Endothelial cell of umbilical vein (primary cell): ENCODE data around the gene ORM2. TPM values are rescaled to one million over a fixed set of nuclear protein-coding genes. Genes with fewer than 3 reads are reported as not detected.

Source experiments
- BruUV-seq: library from RNA; stranded (reverse); fragments of 400-500 nt; replicated peaks from 2 replicates; lab custom pipeline; 2021; lab: Mats Ljungman, UMichigan
- CTCF ChIA-PET: fragments of 300-600, 350-600 bp; sonication (Branson Sonifier 250); formaldehyde crosslinking; loops from one replicate; lab custom pipeline; 2021; ENCODE audit warnings: antibody characterized with exemption, inconsistent platforms; lab: Charles Lee
- POLR2A ChIA-PET: fragments of 300-600, 350-600 bp; sonication (Branson Sonifier 250); formaldehyde crosslinking; loops from one replicate; lab custom pipeline; 2021; ENCODE audit warnings: antibody characterized with exemption, inconsistent platforms; lab: Charles Lee
- DNase-seq: peaks from one replicate; pipeline ENCODE4 v3.0.0-alpha.2; 2011; ENCODE audit warnings: low read depth, low spot score
- FAIRE-seq: peaks from 2 replicates; lab custom pipeline; 2011; peaks lifted over from hg19 to GRCh38; lab: Jason Lieb, UNC
- H2AFZ ChIP-seq: 2 replicates; pipeline ENCODE4 v1.6.0; 2012; ENCODE audit warnings: low read depth, low read length, control low read depth, inconsistent platforms
- H3K27ac ChIP-seq: 2 replicates; pipeline ENCODE4 v1.5.1; 2011; ENCODE audit warnings: low read depth, mild to moderate bottlenecking, control low read depth, low read length, moderate library complexity; ENCODE audit not compliant: insufficient read depth
- H3K27me3 ChIP-seq, 2 experiments: 2 replicates each; pipeline versions ENCODE4 v1.6.0 to v1.6.1; 2011; ENCODE audit warnings: low read length in 2 of 2, mixed read lengths in 1 of 2; ENCODE audit not compliant: control insufficient read depth in 2 of 2, insufficient read depth in 2 of 2
- H3K36me3 ChIP-seq, 2 experiments: 2 replicates in 1 of 2; 3 replicates in 1 of 2; pipeline ENCODE4 v1.5.1; 2011; ENCODE audit warnings: low read length in 2 of 2, mild to moderate bottlenecking in 1 of 2, moderate library complexity in 1 of 2; ENCODE audit not compliant: control insufficient read depth in 2 of 2, insufficient read depth in 2 of 2; ENCODE audit errors: extremely low read depth in 1 of 2
- H3K4me1 ChIP-seq: 3 replicates; pipeline ENCODE4 v1.5.1; 2011; ENCODE audit warnings: mild to moderate bottlenecking, low read length; ENCODE audit not compliant: control insufficient read depth, insufficient read depth; ENCODE audit errors: extremely low read depth
- H3K4me2 ChIP-seq: 2 replicates; pipeline ENCODE4 v1.6.1; 2011; ENCODE audit warnings: low read length, control low read depth, mixed read lengths; ENCODE audit not compliant: insufficient read depth
- H3K4me3 ChIP-seq, 3 experiments: fragments of 200-600 bp in 1 of 3; sonication (generic), shearing (Covaris generic) in 1 of 3; replicated peaks in 1 of 3; 2 replicates each; pipeline ENCODE4 v1.5.1; 2011 to 2016; ENCODE audit warnings: control low read depth in 3 of 3, low read length in 3 of 3, mild to moderate bottlenecking in 2 of 3, inconsistent platforms in 1 of 3, low read depth in 1 of 3, moderate library complexity in 1 of 3; ENCODE audit not compliant: insufficient read depth in 1 of 3
- H3K79me2 ChIP-seq: 2 replicates; pipeline ENCODE4 v1.6.0; 2012; ENCODE audit warnings: low read length, inconsistent platforms; ENCODE audit not compliant: control insufficient read depth, insufficient read depth
- H3K9ac ChIP-seq: replicated peaks from 2 replicates; pipeline ENCODE3; 2011; ENCODE audit warnings: low read length, control low read depth; ENCODE audit not compliant: insufficient read depth; ENCODE audit errors: extremely low read depth
- H3K9me1 ChIP-seq: replicated peaks from 3 replicates; pipeline ENCODE4 v1.6.0; 2011; ENCODE audit warnings: mild to moderate bottlenecking, low read length; ENCODE audit not compliant: control insufficient read depth, insufficient read depth; ENCODE audit errors: extremely low read depth
- H3K9me3 ChIP-seq: replicated peaks from 2 replicates; pipeline ENCODE4 v1.5.1; 2012; ENCODE audit warnings: low read length, inconsistent platforms; ENCODE audit not compliant: control insufficient read depth, insufficient read depth
- H4K20me1 ChIP-seq: replicated peaks from 2 replicates; pipeline ENCODE3; 2011; ENCODE audit warnings: mild to moderate bottlenecking, low read length; ENCODE audit not compliant: control insufficient read depth, insufficient read depth; ENCODE audit errors: extremely low read depth
- EZH2 ChIP-seq: IDR thresholded peaks from 2 replicates; pipeline ENCODE4 v1.6.1; 2012; ENCODE audit warnings: borderline replicate concordance, low read depth, mild to moderate bottlenecking, moderate library complexity, low read length, inconsistent platforms; ENCODE audit not compliant: severe bottlenecking
- FOS ChIP-seq: IDR thresholded peaks from 2 replicates; pipeline ENCODE4 v1.6.1; 2011; ENCODE audit warnings: mild to moderate bottlenecking, low read length, moderate library complexity, borderline replicate concordance; ENCODE audit not compliant: insufficient read depth
- GATA2 ChIP-seq: IDR thresholded peaks from 2 replicates; pipeline ENCODE4 v1.7.0; 2011; ENCODE audit warnings: low read depth, mild to moderate bottlenecking, moderate library complexity, mixed read lengths, low read length; ENCODE audit not compliant: insufficient read length, insufficient read depth
- JUN ChIP-seq: IDR thresholded peaks from 2 replicates; pipeline ENCODE4 v1.6.1; 2011; ENCODE audit warnings: borderline replicate concordance, low read depth; ENCODE audit not compliant: insufficient read length, insufficient read depth
- MYC ChIP-seq: IDR thresholded peaks from one replicate; pipeline ENCODE4 v1.6.1; 2011; ENCODE audit warnings: mild to moderate bottlenecking, low read depth, low read length
- POLR2A ChIP-seq: IDR thresholded peaks from 2 replicates; pipeline ENCODE4 v1.6.1; 2012; ENCODE audit warnings: low read depth, mild to moderate bottlenecking, control low read depth, low read length
- POLR2AphosphoS5 ChIP-seq: IDR thresholded peaks from 2 replicates; pipeline ENCODE4 v1.6.1; 2012; ENCODE audit warnings: low read depth, mild to moderate bottlenecking, control low read depth, low read length, moderate library complexity; ENCODE audit not compliant: insufficient read depth
- dilution Hi-C: fragments of 300-500 bp; cut with MboI; formaldehyde crosslinking; loops from one replicate; pipeline ENCODE4 v1.15.0; 2019; ENCODE audit warnings: low sequenced_read_pairs; ENCODE audit not compliant: extremely low pct_ligation_motif_present
- intact Hi-C: fragments of 100-400 bp; cut with micrococcal nuclease; formaldehyde crosslinking; loops from one replicate; pipeline ENCODE4 v1.10.0; 2022
- polyA plus RNA-seq, 4 experiments: library from polyadenylated mRNA; depleted of rRNA in 3 of 4; stranded (reverse) in 3 of 4; unstranded in 1 of 4; fragments of >200 nt; gene quantifications; 2 replicates each; pipeline versions ENCODE4 v1.2.1 to v1.2.3, GENCODE V29; 2011 to 2012; ENCODE audit warnings: missing spikeins in 1 of 4
- total RNA-seq: library from RNA; stranded (reverse); gene quantifications from 2 replicates; pipeline ENCODE4 v1.2.3, GENCODE V29; 2021
- TF ChIP-seq, protein P1 (sequence below): IDR thresholded peaks from 2 replicates; pipeline ENCODE4 v1.6.1; 2011; ENCODE audit not compliant: insufficient read depth, insufficient read length
- TF ChIP-seq, protein P2 (sequence below), 2 donors: IDR thresholded peaks; 1 replicate in 1 of 2; 2 replicates in 1 of 2; pipeline ENCODE4 v1.5.1; 2011; ENCODE audit warnings: low read length in 2 of 2, mild to moderate bottlenecking in 2 of 2, moderate library complexity in 2 of 2, control low read depth in 1 of 2, inconsistent platforms in 1 of 2, low read depth in 1 of 2; ENCODE audit not compliant: insufficient read depth in 1 of 2; ENCODE audit errors: extremely low read depth in 1 of 2

The ORM2 gene
- total and polyA plus RNA-seq, 2 donors (not counting 3 experiments of a cell fraction or from before 2014, with no cell fraction given) = not detected

DNA sequence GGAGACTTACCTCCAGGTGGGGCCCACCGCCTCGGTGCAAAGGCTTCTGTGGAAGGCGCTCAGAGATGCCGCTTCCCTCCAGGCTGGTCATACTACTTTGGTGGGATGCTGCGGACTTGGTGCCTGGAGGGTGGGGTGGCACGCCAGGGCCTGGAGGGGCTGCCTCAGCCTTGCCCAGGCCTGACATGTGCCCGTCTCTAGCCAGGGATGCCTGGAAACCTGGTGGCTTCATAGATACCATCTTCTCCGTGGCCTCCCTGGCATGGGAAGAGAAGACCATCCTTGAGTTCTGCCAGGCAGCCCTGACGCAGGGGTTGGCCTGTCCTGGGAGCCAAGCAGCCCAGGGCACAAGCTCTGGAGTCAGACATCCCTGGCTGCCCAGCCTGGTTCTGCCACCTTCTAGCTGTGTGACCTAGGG is 28.3 kb downstream of the ORM2 start:
- no peaks in the 10 kb centered on the region for H3K27me3 ChIP-seq
- no peak overlapping the region for H3K27ac ChIP-seq
- ChIA-PET CTCF (no interaction called here), POLR2A (no interaction called here)
- H3K4me2 ChIP-seq = no peak overlapping the region
- no peak overlapping the region for H3K4me3 ChIP-seq
- dilution Hi-C loops (no loop called here), intact Hi-C loops (no loop called here)
- no peaks in the 10 kb centered on the region for H3K4me1 ChIP-seq
- H3K9ac ChIP-seq = no peak overlapping the region
- no peak overlapping the region for H2AFZ ChIP-seq
- DNase-seq (no peak), FAIRE-seq (no peak)
- no peak for TF ChIP-seq EZH2
- TF ChIP-seq POLR2AphosphoS5 = no peak
- TF ChIP-seq, protein P1, sequence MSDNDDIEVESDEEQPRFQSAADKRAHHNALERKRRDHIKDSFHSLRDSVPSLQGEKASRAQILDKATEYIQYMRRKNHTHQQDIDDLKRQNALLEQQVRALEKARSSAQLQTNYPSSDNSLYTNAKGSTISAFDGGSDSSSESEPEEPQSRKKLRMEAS = no peak
- TF ChIP-seq POLR2A = no peak
- no peak for TF ChIP-seq MYC
- TF ChIP-seq, protein P2, sequence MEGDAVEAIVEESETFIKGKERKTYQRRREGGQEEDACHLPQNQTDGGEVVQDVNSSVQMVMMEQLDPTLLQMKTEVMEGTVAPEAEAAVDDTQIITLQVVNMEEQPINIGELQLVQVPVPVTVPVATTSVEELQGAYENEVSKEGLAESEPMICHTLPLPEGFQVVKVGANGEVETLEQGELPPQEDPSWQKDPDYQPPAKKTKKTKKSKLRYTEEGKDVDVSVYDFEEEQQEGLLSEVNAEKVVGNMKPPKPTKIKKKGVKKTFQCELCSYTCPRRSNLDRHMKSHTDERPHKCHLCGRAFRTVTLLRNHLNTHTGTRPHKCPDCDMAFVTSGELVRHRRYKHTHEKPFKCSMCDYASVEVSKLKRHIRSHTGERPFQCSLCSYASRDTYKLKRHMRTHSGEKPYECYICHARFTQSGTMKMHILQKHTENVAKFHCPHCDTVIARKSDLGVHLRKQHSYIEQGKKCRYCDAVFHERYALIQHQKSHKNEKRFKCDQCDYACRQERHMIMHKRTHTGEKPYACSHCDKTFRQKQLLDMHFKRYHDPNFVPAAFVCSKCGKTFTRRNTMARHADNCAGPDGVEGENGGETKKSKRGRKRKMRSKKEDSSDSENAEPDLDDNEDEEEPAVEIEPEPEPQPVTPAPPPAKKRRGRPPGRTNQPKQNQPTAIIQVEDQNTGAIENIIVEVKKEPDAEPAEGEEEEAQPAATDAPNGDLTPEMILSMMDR (IDR thresholded peaks at IDR 0.05; ENCODE audit: extremely low read depth in 1 of 2, insufficient read depth in 1 of 2, low read depth in 1 of 2, low read length in 2 of 2) = no peak
- no peak for TF ChIP-seq GATA2
- no peak for TF ChIP-seq FOS
- TF ChIP-seq JUN = no peak
- no TSS peak for BruUV-seq
- H4K20me1 ChIP-seq = no peaks in the 10 kb centered on the region
- no peaks in the 10 kb centered on the region for H3K9me3 ChIP-seq
- peaks cover 7 to 42% of the 10 kb centered on the region in 2 experiments for H3K36me3 ChIP-seq
- H3K9me1 ChIP-seq = no peaks in the 10 kb centered on the region
- H3K79me2 ChIP-seq = no peaks in the 10 kb centered on the region
